ENCODE results near the gene ZNF235.
A peak's percentile ranks its signal among the peaks of the same experiment; 100 is the strongest.
"Not testable (repeated sequence)": the region's sequence is repeated elsewhere in the genome, so short reads cannot be mapped to it uniquely, and the experiment has no call there.

ZNF235 gene

DNA sequence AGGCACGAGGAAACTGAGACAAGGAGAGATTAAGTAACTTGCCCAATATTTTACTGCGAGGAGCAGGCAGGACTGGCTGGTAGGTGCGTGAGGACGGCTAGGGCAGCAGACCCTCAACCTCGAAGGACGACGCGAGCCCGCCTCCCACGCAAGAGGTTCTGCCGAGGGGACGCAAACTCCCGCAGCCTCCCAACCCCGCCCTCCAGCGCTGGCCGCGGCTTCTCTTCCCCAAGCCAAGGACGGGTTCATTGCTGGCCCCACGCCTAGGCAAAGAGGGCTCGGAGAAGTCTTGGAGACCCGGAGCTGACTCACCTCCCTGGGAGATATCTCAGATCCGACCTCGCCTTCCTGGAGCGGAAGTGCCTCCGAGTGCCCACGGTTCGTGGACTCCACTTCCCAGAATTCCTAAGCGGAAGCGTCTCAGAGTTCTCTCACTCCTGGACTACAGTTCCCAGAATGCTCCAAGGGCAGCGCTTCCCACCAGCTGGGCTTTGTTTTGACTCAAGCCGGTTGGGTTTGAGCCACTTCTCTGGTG, at the start of gene ZNF235:
ZNF235 (minus strand) TSS at position 367 of the 535 bp plus-strand sequence. CDS start 1,621 bp downstream, outside the sequence.
- peak; percentile 97 to 99 for ATAC-seq

DNA sequence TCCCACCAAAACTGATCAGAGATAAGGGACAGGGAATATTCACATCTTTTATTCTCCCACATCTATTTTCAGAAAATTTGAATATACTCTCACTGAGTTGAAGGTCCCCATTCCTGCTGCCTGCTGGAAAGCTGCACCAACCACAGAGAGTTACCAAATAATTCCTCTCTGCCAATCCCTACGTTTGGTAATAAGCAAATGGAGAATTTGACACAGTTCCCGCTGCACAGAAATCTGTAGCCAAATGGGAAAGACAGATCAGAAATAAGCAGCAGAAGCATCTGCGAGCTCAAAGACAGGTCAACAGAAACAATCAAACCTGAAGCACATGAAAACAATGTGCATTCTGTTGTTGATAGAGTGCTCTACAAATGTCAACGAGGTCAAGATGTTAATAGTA, 41.7 kb upstream of the ZNF235 start:
- ATAC-seq: no peak

DNA sequence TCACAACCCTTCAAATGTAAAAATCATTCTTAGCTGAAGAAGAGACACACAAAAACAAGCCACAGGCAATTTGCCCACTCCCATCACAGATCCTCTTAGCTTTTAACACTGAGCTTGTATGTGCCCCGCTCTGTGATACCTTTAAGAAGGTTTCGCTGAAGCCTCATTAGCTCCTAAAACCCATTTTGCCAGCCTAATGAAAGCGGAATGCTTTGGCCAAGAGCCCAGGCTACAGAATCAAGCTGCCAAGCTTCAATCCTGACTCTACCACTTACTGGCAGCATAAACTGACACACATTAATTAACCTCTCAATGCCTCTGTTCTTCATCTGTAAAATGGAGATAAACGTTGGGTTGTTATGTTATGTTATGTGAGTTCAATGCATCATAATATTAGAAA, 41.1 kb upstream of the ZNF235 start:
- no peak for ATAC-seq

DNA sequence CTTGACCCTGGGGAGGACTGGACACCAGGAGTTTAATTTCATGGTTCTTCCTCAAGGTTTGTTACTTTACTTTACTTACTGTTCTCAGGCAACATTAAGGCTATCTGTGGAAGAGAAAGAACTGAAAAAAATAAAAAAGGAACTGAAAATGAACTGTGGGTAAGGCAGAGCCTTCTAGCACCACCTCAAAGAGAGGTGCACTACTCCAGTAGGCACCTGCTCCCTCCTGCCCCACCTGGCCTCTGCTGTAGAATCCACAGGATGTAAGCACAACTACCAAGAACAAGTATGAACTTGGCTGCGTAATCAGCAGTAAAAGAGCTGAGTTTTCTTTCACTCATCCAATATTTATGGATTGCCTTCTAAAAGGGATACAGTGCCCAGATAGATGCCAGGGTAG, 39.4 kb upstream of the ZNF235 start:
- ATAC-seq: no peak

DNA sequence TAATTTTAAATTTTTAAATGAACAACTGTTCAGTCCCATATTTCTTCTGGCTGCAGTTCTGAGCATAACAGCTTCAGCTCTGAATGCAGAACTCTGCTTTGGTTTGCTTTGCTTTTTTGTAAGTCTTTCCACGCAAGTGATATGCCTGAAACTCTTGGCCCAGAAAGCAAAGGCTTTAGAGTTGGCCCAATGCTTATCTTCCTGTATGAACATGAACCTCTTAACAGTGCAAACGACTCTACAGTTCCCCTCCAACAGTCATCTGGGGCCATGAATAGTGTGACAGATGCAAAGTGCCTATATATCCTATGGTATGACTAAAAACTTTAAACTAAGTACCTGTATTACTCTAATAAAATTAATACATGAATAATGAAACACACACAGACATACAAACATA, 37.0 kb upstream of the ZNF235 start:
- no peak for ATAC-seq

DNA sequence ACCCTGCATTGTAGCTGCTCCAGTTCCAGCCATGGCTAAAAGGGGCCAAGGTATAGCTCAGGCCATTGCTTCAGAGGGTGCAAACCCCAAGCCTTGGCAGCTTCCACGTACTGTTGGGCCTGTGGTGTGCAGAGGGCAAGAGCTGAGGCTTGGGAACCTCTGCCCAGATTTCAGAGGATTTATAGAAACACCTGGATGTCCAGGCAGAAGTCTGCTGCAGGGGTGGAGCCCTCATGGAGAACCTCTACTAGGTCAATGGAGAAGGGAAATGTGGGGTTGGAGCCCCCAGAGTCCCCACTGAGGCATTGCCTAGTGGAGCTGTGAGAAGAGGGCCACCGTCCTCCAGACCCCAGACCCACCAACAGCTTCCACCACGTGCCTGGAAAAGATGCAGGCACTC, 29.8 kb upstream of the ZNF235 start:
- ATAC-seq: not testable (repeated sequence)

DNA sequence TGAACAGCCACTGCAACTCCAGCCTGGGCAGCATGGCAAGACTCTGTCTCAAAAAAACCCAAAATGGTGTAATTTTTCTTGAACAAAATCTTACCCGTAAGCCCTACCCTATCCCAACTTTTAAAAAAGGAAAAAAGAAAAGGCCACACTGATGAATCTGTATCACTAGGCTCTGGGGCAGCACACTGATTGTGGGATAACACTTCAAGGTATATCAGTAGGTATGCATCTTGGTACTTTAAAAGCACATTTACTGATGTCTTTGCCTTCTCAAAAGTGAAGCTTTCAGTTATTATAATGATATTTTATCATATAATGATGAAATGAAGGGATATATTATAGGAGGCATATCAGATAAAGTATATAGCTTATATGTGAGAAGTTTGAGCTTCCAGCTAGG, 27.3 kb upstream of the ZNF235 start:
- no peak for ATAC-seq

DNA sequence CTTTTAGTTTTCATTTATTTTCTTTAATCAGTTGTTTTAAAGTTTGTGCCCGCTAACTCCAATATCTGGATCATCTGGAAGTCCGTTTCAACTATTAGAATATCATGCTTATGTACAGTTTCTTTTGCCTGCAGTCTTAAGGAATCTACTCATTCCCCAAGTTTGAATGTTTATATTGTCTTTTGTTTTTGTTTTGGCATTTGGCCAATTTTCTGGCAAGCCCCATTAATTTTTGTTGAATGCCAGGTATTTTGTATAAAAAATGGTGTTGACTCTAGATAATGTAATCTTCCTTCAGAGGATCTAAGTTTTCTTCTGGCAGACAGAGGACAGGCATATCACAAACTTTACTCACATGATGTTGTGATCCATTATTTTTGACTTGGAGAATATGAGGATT, 11.1 kb upstream of the ZNF235 start:
- ATAC-seq: no peak

DNA sequence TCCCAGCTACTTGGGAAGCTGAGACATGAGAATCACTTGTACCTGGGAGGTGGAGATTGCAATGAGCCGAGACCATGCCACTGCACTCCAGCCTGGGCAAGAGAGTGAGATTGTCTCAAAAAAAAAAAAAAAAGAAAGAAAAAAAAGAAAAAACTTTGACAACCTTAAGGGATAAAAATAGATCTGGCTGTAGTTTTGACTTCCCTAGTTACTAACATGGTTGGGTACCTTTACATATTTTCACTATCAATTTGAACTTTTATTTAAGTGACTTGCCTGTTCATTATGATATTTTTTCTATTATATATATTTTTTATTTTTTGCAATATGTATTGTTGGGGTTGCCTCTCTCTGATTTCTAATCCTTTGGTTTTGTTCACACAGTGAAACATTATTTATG, 8.4 kb upstream of the ZNF235 start:
- no peak for ATAC-seq

DNA sequence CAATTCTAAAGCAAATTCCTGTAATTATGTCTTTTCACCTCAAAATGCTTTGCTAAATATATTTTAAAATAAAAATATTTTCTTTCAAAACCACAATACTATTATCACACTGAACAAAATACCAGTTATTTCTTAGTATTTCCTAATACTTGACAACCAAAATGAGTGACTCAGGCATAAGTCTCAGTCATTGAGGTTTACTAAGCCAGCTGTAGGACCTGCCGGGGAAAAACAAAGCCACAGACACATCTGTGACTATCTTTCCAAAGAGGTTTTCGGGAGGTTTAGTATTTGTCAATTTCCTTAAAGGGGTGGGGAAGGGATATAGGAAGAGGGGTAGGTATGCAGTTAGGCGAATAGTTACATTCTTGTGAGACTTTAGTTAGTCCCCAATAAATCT, 3.2 kb upstream of the ZNF235 start:
- ATAC-seq: no peak

DNA sequence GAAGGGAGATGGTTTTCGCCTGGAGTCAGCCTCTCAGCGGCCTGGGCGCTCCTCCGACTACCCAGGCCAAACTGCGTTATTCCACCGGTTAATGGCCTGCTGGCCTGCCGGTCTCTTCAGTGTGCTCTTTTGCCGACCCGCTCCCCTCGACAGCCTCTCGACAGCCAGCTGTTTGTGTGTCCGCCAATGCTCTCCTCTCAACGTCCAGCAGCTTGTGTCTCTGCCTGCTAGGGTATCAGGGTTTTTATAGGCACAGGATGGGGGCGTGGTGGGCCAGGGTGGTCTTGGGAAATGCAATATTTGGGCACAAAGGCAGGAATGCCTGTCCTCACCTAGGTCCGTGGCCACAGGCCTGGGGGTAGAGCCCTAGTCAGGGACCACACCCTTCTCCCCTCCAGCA, 1.5 kb upstream of the ZNF235 start:
- no peak for ATAC-seq

DNA sequence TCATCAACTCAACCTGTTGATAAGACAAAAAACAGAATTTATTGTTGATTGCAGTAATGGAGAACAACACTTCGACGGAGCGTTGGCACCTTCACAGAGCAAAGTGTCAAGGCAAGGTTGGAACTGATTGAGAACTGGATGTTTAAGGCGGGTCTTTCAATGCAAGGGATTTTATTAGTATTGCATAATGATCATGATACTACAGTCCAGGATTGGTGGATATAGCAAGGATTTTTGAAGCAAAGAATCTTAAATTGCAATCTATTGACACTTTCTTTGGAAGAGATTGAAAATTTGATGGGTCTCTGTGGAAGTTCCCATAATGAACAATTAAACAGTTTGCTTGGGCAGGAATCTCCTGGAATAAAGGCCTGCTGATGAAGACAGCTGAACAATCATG, 632 bp upstream of the ZNF235 start:
- ATAC-seq: no peak

DNA sequence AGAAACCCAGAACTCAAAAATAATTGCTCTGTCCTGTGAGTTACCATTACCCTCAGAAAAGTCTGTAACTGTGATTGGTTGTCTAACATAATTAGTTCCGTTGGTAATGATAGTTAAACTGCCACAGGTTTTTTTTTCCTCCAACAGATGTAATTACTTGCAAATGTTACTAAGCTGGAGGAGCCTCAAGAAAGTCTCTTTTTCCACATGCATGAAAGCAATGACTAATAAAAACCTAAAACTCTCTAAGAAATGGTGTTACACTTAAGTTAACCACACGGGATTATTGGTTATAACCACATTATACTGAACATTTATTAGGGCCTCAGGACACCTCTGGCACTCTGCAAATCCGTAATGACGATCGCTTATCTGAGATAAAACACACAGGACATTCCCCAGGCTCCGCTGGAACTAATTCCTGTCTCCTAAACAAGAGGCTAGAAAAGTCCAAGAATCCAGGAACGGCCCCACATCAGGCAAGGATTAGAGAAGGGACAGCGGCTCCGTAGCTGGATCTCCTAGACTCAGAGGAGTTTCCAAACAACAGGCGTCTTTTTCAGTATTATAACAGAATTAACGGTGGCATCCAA, 753 bp downstream of the ZNF235 start:
- ATAC-seq: peak; percentile 40 to 44

DNA sequence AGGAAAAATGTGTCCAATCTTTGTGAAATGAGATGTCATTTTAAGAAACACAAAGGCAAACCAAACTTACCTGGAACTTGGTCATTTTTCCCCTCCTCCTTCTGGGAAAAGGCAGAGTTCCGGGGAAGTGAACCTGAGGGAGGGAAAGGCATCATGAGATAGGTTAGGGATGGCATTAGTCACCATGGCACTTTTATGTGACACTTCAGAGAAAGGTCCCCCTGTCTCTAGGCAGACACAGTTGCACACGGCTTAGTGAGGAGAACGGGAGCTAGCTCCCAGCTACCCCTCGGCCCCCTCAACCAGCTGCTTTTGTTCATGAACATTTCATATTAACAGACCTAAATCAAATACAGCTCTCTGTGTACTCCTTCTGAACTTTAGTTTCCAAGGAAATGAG, 1.5 kb downstream of the ZNF235 start:
- no peak for ATAC-seq

DNA sequence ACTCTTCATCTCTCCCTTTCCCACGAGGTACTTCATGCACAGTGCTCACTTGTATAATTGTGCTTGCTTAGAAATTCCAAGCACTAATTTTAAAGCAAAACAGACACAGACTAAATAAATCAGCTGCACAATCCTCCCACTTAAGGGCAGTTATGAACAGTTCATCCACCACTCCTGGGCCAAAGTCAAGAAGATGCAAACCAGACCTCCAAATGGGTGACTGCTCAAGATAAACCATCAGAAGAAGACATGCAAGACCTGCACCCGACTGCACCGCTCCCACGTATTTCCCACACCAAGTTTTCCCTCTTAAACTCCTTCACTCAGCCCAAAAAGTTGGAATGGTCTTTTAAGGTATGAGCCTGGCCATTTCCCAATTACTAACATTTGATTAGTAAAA, 19.9 kb downstream of the ZNF235 start:
- ATAC-seq: no peak

DNA sequence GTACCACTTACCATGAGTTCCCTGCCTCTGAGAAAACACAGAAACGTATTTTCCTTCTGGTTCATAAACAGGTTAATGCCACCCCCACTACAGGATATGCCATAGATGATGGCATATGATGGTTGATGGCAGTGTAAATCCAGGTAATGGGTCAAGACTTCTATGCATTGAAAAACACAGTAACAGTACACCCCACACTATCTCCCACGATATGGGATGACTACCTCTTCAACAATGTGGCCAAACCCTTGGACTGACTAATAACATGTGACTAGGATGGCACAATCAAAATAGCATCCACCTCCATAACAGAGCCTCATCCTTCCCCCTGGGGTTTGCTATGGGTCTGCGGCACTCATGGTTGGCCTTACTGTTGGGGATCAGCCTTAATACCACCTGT, 22.0 kb downstream of the ZNF235 start:
- no peak for ATAC-seq

DNA sequence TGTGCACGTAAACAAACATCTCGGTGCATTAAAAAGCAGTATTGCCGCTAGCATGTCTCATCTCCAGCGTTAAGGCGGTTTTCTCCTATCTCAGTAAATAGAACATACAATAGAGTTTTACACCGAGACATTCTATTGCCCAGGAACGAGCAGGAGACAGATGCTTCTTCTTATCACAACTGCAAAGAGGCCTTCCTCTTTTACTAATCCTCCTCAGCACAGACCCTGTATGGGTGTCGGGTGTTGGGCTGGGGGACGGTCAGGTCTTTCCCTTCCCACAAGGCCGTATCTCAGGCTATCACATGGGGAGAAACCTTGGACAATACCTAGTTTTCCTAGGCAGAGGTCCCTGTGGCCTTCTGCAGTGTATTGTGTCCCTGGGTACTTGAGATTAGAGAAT, 23.9 kb downstream of the ZNF235 start:
- ATAC-seq: no peak

DNA sequence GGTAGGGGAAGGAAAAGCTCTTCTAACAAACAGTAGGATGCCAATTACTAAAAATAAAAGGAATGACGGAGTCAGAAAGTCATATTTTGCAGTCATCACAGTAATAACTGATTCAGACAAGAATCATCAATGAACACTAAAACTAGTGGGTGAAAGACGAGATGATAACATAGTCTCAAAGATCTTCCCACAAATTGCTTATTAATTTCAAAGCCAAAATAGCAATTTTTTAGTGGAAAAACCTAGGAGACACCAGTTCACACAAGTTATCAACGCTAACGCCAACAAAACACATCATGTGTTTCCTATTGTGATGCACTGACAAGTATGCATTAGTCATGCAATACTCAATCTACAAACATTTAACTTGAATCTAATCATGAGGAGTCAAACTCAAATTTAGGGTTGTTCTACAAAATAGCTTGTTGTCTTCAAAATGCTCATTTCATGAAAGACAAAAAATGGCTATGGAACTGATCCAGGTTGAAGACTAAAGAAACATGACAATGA, 26.6 kb downstream of the ZNF235 start:
- no peak for ATAC-seq

DNA sequence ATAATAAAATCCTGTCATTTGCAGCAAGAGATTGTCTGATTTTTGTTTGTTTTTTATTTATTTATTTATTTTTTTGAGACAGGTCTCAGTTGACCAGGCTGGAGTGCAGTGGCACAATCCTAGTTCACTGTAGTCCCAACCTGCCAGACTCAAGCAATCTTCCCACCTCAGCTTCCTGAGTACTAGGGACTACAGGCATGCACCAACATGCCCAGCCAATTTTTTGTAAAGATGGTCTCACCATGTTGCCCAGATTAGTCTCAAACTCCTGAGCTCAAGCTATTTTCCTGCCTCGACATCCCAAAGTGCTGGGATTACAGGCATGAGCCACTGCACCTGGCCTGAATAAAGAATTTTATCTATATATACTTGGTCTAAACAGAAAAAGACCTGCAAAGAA, 27.5 kb downstream of the ZNF235 start:
- ATAC-seq: no peak

DNA sequence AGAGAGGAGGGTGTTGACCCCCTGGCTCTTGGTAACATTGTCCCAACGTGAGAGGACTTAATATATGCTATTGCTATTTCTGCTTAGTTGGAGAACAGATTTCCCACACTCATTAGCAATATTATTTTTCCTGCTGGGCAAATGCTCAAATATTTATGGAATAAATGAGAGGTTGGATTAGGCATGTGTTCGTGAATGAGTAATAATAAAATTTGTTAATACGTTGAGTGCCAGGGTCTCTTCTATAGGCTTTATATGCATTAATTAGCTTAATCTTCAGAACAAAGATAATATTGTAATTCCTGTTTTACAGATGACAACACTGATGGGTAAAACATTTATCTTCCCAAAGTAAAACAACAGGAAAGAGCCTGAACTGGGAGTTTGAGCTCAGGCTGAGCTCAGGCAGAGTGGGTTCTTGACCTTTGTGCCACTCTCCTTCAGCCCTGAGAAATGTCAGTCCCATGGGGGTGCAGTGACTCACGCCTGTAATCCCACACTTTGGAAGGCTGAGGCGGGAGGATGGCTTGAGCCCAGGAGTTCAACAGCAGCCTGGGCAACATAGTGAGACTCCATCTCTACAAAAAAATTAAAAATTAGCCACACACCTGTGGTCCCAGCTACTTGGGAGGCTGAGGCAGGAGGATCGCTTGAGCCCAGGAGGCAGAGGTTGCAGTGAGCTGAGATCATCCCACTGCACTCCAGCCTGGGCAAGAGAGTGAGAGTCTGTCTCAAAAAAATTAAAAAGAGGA, 44.0 kb downstream of the ZNF235 start:
- no peak for ATAC-seq

DNA sequence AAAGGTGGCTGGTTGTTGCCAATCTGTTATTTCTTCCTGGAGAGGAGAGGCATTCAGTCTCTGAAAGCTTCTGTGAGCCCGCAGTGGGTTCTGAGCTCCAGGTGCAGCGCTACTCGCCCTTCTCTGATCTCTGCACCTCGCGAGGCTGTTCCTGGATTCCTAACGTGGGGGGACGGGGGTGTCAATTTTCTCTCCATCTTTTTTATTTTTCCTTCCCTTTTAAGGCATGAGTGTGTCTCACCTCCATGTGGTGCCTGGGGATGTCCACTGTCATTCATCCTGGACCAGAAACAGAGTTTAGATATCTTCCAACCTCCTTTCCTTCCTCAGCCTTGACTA, 44.5 kb downstream of the ZNF235 start:
- ATAC-seq: no peak

DNA sequence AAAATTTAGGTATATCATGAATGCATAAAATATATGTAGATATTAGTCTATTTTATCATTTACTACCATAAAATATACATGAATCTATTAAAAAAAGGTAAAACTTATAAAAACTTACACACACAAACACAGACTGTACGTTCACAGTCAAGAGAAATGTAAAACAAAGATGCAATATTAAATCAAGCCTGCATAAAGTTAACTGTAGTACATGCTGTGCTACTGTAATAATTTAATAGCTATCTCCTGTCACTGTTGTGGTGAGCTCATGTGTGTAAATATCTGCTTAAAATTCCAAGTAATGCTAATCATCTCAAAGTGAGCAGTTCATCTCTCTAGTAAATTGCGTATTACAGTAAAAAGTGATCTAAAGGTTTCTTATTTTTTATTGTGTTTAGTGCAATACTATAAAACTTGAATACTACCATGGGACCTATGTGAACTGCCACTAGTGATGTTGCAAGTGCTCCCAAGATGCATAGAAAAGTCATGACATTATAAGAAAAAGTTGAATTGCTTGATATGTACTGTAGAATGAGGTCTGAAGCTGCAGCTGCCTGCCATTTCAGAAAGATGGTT, 45.9 kb downstream of the ZNF235 start:
- no peak for ATAC-seq

DNA sequence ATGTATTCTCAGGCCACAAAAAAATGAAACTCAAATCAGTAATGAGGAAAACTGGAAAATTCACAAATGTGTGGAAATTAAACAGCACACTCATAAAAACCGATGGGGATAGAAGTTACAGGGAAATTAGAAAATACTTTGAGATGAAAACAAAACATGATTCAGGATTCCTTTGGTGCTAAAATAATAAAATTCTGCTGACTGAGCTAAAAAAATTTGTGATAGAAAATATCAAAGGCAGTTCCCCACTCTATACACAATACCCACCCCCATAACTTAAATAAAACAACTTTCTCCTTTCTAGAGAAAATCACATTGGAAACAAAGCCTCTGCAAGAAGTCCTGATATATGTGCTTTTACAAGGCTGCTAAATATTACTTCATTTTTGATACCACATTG, 46.7 kb downstream of the ZNF235 start:
- ATAC-seq: no peak
